K562 (cell line): Measurements from ENCODE around the gene ABCA3. TPM values are rescaled to one million over a fixed set of nuclear protein-coding genes. Genes with fewer than 3 reads are reported as not detected.
A peak's percentile ranks its signal among the peaks of the same experiment; 100 is the strongest.

Experiments
- ARHGAP35 ChIP-seq: fragments of 450-650 bp; IDR thresholded peaks from 2 replicates; pipeline ENCODE4 v1.6.1; 2018; ENCODE audit not compliant: partially characterized antibody
- ARNT ChIP-seq, 2 experiments: fragments of 450-650 bp; IDR thresholded peaks; 2 replicates each; pipeline ENCODE4 v1.6.1; 2016; ENCODE audit warnings: mild to moderate bottlenecking in 1 of 2
- DIDO1 ChIP-seq: fragments of 450-650 bp; IDR thresholded peaks from 2 replicates; pipeline ENCODE4 v1.6.1; 2016; ENCODE audit warnings: low read depth, missing biosample characterization, missing genetic modification characterization
- GABPA ChIP-seq: fragments of 200-800 bp; sonication (Bioruptor generic); conservative IDR thresholded peaks from 2 replicates; pipeline ENCODE4 v1.6.1; 2016; ENCODE audit warnings: low read depth, missing genetic modification characterization, missing compliant biosample characterization
- GATAD2B ChIP-seq: fragments of 450-650 bp; IDR thresholded peaks from 2 replicates; pipeline ENCODE4 v1.6.1; 2017; ENCODE audit warnings: mild to moderate bottlenecking, borderline replicate concordance
- HDAC6 ChIP-seq: IDR thresholded peaks from 2 replicates; pipeline ENCODE4 v1.6.1; 2012; ENCODE audit warnings: low read depth, mild to moderate bottlenecking, control low read depth, inconsistent platforms, low read length, moderate library complexity
- NFIC ChIP-seq: fragments of 450-650 bp; IDR thresholded peaks from 2 replicates; pipeline ENCODE4 v1.6.1; 2017; ENCODE audit warnings: mild to moderate bottlenecking, inconsistent platforms
- NFYB ChIP-seq: IDR thresholded peaks from 2 replicates; pipeline ENCODE4 v1.6.1; 2011; ENCODE audit warnings: mild to moderate bottlenecking, moderate library complexity; ENCODE audit not compliant: insufficient read length; ENCODE audit errors: extremely low read depth
- OTX1 ChIP-seq: fragments of 450-650 bp; formaldehyde crosslinking; IDR thresholded peaks from 2 replicates; pipeline ENCODE4 v1.4.0; 2022; ENCODE audit warnings: mild to moderate bottlenecking
- SMAD2 ChIP-seq: fragments of 150-350 bp; IDR thresholded peaks from 2 replicates; pipeline ENCODE4 v1.6.1; 2014; ENCODE audit warnings: low read depth, mild to moderate bottlenecking, low read length
- XRCC5 ChIP-seq: fragments of 200-400 bp; formaldehyde crosslinking; IDR thresholded peaks from 2 replicates; pipeline ENCODE4 v1.6.1; 2017; ENCODE audit warnings: low read depth, mild to moderate bottlenecking, low read length
- ZNF3 ChIP-seq: fragments of 250-450 bp; sonication (Bioruptor Pico); IDR thresholded peaks from 2 replicates; pipeline ENCODE4 v1.5.0; 2021; ENCODE audit warnings: mild to moderate bottlenecking, moderate library complexity
- ZNF507 ChIP-seq: conservative IDR thresholded peaks from 2 replicates; pipeline ENCODE4 v1.6.1; 2017; ENCODE audit warnings: missing genetic modification characterization, missing compliant biosample characterization
- ZNF551 ChIP-seq: fragments of 250-450 bp; sonication (Bioruptor Pico); IDR thresholded peaks from 2 replicates; pipeline ENCODE4 v1.5.0; 2021; ENCODE audit warnings: mild to moderate bottlenecking, moderate library complexity
- ZZZ3 ChIP-seq: fragments of 450-650 bp; IDR thresholded peaks from 2 replicates; pipeline ENCODE4 v1.6.1; 2016; ENCODE audit warnings: antibody characterized with exemption, mild to moderate bottlenecking, moderate library complexity
- polyA plus RNA-seq, 8 experiments: library from polyadenylated mRNA; depleted of rRNA in 4 of 8; stranded (reverse) in 5 of 8; unstranded in 3 of 8; fragments of >200 nt; fragmentation: Nextera tagmentation in 2 of 8; fragmentation: Illumina TruSeq in 1 of 8; extraction: Ambion mirVana in 2 of 8; extraction: Trizol in 1 of 8; gene quantifications; 2 replicates each; pipeline versions ENCODE4 v1.2.1 to v1.2.3, GENCODE V29; 2011 to 2014; ENCODE audit warnings: inconsistent platforms in 1 of 8, missing spikeins in 1 of 8
- total RNA-seq, 7 experiments: library from RNA; depleted of rRNA in 6 of 7; stranded (reverse); fragments of >200 nt in 6 of 7; fragmentation: Illumina TruSeq in 2 of 7; extraction: Trizol in 2 of 7; gene quantifications; 2 replicates each; pipeline versions ENCODE4 v1.2.1 to v1.2.3, GENCODE V29; 2011 to 2021; ENCODE audit warnings: low replicate concordance in 1 of 7
- TF ChIP-seq, protein P1 (sequence below): fragments of 200-600 bp; sonication (generic); IDR thresholded peaks from one replicate; pipeline ENCODE4 v1.6.1; 2012; ENCODE audit warnings: mild to moderate bottlenecking, low read depth, low read length, inconsistent platforms

The ABCA3 gene
- total and polyA plus RNA-seq, 9 of the 15 experiments (the other 6 are each of a cell fraction or from before 2014, with no cell fraction given): 0.66 to 23.7 (median 6.9) TPM

DNA sequence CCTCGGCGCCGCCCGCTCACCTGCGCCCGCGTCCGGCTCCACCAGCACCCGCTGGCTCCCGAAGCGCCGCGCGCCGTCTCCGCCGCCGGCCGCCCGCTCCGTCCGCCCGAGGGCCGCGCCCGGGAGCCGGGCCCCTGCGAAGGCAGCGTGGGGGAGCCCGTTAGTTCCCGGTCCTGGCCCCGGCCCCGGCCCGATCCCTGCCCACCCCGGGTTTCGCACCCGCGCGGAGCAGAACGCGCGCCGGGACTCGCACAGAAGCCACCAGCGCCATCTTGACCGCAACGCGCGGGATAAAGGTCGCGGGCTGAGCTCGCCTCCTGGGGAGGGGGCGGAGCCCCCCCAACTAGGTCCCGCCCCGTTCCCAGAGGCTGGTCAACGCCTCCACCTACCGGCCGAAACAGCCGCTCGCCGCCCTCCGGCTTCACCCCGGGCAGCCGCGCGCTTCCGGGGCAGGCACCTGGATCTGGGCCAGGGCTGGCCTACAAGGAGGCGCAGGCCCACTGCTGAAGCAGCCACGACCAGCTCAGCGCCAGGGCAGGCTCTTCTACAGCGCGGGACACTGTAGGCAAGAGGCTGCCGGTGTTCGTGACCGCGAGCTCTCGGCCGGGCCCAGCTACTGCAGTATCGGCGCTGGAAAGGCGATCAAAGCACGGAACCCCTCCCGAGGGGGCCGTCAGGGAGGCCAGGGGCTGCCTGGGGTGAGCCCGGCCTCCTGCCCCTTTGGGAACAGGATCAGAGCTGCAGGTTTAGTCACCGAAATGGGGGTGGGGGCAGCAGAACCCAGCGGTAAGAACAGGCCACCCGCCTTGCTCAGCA, 89.0 kb downstream of the ABCA3 start, which contains the start of gene ECI1 (continued):
- TF ChIP-seq, protein P1, sequence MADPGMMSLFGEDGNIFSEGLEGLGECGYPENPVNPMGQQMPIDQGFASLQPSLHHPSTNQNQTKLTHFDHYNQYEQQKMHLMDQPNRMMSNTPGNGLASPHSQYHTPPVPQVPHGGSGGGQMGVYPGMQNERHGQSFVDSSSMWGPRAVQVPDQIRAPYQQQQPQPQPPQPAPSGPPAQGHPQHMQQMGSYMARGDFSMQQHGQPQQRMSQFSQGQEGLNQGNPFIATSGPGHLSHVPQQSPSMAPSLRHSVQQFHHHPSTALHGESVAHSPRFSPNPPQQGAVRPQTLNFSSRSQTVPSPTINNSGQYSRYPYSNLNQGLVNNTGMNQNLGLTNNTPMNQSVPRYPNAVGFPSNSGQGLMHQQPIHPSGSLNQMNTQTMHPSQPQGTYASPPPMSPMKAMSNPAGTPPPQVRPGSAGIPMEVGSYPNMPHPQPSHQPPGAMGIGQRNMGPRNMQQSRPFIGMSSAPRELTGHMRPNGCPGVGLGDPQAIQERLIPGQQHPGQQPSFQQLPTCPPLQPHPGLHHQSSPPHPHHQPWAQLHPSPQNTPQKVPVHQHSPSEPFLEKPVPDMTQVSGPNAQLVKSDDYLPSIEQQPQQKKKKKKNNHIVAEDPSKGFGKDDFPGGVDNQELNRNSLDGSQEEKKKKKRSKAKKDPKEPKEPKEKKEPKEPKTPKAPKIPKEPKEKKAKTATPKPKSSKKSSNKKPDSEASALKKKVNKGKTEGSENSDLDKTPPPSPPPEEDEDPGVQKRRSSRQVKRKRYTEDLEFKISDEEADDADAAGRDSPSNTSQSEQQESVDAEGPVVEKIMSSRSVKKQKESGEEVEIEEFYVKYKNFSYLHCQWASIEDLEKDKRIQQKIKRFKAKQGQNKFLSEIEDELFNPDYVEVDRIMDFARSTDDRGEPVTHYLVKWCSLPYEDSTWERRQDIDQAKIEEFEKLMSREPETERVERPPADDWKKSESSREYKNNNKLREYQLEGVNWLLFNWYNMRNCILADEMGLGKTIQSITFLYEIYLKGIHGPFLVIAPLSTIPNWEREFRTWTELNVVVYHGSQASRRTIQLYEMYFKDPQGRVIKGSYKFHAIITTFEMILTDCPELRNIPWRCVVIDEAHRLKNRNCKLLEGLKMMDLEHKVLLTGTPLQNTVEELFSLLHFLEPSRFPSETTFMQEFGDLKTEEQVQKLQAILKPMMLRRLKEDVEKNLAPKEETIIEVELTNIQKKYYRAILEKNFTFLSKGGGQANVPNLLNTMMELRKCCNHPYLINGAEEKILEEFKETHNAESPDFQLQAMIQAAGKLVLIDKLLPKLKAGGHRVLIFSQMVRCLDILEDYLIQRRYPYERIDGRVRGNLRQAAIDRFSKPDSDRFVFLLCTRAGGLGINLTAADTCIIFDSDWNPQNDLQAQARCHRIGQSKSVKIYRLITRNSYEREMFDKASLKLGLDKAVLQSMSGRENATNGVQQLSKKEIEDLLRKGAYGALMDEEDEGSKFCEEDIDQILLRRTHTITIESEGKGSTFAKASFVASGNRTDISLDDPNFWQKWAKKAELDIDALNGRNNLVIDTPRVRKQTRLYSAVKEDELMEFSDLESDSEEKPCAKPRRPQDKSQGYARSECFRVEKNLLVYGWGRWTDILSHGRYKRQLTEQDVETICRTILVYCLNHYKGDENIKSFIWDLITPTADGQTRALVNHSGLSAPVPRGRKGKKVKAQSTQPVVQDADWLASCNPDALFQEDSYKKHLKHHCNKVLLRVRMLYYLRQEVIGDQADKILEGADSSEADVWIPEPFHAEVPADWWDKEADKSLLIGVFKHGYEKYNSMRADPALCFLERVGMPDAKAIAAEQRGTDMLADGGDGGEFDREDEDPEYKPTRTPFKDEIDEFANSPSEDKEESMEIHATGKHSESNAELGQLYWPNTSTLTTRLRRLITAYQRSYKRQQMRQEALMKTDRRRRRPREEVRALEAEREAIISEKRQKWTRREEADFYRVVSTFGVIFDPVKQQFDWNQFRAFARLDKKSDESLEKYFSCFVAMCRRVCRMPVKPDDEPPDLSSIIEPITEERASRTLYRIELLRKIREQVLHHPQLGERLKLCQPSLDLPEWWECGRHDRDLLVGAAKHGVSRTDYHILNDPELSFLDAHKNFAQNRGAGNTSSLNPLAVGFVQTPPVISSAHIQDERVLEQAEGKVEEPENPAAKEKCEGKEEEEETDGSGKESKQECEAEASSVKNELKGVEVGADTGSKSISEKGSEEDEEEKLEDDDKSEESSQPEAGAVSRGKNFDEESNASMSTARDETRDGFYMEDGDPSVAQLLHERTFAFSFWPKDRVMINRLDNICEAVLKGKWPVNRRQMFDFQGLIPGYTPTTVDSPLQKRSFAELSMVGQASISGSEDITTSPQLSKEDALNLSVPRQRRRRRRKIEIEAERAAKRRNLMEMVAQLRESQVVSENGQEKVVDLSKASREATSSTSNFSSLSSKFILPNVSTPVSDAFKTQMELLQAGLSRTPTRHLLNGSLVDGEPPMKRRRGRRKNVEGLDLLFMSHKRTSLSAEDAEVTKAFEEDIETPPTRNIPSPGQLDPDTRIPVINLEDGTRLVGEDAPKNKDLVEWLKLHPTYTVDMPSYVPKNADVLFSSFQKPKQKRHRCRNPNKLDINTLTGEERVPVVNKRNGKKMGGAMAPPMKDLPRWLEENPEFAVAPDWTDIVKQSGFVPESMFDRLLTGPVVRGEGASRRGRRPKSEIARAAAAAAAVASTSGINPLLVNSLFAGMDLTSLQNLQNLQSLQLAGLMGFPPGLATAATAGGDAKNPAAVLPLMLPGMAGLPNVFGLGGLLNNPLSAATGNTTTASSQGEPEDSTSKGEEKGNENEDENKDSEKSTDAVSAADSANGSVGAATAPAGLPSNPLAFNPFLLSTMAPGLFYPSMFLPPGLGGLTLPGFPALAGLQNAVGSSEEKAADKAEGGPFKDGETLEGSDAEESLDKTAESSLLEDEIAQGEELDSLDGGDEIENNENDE: no peak
- no peak for TF ChIP-seq DIDO1
- TF ChIP-seq HDAC6: 0 out of 2 replicates have a peak, but pooled peaks have one; percentile 25
- TF ChIP-seq GATAD2B: 0 out of 2 replicates have a peak, but pooled peaks have one; percentile 64
- no peak for TF ChIP-seq OTX1
- no peak for TF ChIP-seq ARNT (IDR thresholded peaks at IDR 0.05)
- no peak for TF ChIP-seq NFYB
- TF ChIP-seq ZNF551 (CRISPR knock-in tag): no peak
- no peak for TF ChIP-seq SMAD2
- TF ChIP-seq NFIC: peak; percentile 99
- TF ChIP-seq ZNF507 (tag): no peak
- TF ChIP-seq GABPA: peak; percentile 83
- TF ChIP-seq XRCC5: 0 out of 2 replicates have a peak, but pooled peaks have one; percentile 85
- no peak for TF ChIP-seq ZZZ3
- TF ChIP-seq ZNF3: no peak
- no peak for TF ChIP-seq ARHGAP35
